Cardiac fibroblast (primary cell): ENCODE results near the gene GPR158.

ENCODE experiments used
- DNase-seq, 2 donors: peaks; one replicate each; pipeline versions ENCODE4 v3.0.0 to v3.0.0-alpha.2; 2010; ENCODE audit warnings: low read depth in 2 of 2
- H3K4me3 ChIP-seq, 2 donors: replicated peaks in 1 of 2; 1 replicate in 1 of 2; 2 replicates in 1 of 2; pipeline ENCODE4 v1.5.1; 2011; ENCODE audit warnings: low read depth in 2 of 2, low read length in 2 of 2, mild to moderate bottlenecking in 2 of 2, moderate library complexity in 1 of 2
- TF ChIP-seq, protein P1 (sequence below): IDR thresholded peaks from one replicate; pipeline ENCODE4 v1.5.1; 2011; ENCODE audit warnings: low read depth, mild to moderate bottlenecking, low read length, inconsistent platforms

GPR158 gene

DNA sequence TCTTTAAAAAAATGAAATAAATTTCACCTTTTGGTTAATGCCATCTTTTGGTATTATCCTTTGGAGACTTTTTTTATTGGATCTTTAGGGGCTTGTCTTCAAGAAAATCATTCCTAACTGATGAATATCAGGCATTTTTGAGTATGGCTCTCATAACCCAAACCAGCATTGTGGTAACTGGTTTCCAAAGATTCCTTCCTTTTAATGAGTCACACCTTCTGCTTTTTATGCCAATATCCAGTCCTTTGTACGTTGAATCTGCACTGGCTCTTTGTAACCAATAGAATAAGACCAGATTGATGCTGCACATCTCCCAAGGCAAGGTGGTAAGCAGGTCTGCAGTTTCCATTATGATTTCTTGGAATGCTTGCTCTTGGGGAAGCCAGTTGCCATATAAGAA is 89.1 kb downstream of the GPR158 start:
- TF ChIP-seq, protein P1, sequence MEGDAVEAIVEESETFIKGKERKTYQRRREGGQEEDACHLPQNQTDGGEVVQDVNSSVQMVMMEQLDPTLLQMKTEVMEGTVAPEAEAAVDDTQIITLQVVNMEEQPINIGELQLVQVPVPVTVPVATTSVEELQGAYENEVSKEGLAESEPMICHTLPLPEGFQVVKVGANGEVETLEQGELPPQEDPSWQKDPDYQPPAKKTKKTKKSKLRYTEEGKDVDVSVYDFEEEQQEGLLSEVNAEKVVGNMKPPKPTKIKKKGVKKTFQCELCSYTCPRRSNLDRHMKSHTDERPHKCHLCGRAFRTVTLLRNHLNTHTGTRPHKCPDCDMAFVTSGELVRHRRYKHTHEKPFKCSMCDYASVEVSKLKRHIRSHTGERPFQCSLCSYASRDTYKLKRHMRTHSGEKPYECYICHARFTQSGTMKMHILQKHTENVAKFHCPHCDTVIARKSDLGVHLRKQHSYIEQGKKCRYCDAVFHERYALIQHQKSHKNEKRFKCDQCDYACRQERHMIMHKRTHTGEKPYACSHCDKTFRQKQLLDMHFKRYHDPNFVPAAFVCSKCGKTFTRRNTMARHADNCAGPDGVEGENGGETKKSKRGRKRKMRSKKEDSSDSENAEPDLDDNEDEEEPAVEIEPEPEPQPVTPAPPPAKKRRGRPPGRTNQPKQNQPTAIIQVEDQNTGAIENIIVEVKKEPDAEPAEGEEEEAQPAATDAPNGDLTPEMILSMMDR, result no peak
- no peak for DNase-seq

GRCh38 chr10:25278180-25278579 is 103.4 kb downstream of the GPR158 start:
- DNase-seq, result no peak
- no peak overlapping the region for H3K4me3 ChIP-seq
- TF ChIP-seq, protein P1, result no peak

More for the DNA sequence above, 89.1 kb downstream of the GPR158 start:
- no peak overlapping the region for H3K4me3 ChIP-seq

GRCh38 chr10:25280076-25280475 is 105.3 kb downstream of the GPR158 start:
- H3K4me3 ChIP-seq, result no peak overlapping the region
- TF ChIP-seq, protein P1, result no peak
- no peak for DNase-seq

DNA sequence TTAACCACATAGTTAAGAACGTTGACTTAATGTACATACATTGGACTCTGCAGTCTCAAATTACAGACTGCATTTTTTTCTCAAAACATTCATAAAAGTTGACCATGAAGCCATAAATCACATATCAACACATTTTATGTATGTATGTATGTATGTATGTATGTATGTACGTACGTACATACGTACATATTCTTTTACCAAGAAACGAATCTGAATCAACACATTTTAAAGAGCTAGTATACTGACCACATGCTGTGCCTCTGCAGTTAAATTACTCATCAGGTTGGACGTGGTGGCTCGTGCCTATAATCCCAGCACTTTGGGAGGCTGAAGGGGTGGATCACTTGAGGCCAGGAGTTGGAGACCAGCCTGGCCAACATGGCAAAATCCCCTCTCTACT is 105.8 kb downstream of the GPR158 start:
- no peak for DNase-seq
- no peak overlapping the region for H3K4me3 ChIP-seq
- TF ChIP-seq, protein P1, result no peak

DNA sequence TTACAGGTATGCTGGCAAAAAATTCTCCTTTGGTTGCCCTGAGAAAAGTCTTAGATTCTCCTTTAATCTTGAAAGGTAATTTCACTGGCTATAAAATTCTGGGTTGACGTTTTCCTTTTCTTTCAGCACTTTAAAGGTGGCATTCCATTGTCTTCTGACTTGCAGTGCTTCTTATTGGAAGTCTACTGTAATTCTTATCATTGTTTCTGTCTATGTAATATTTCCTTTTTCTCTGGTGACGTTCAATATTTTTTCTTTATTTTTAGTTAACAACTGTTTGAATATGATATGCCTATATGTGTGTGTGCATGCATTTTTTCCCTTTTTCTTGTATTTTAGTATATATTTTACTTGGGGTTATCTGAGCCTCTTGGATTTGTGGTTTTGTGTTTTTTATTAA is 111.0 kb downstream of the GPR158 start:
- TF ChIP-seq, protein P1, result no peak
- no peak overlapping the region for H3K4me3 ChIP-seq
- no peak for DNase-seq

GRCh38 chr10:25288181-25288580 is 113.4 kb downstream of the GPR158 start:
- TF ChIP-seq, protein P1, result no peak
- H3K4me3 ChIP-seq, result no peak overlapping the region
- no peak for DNase-seq

- peak; percentile 41 to 54 for DNase-seq
- no peak overlapping the region for H3K4me3 ChIP-seq
- TF ChIP-seq, protein P1, result no peak
Measured at GRCh38 chr10:25294032-25294926, 119.5 kb downstream of the GPR158 start.
